ENCODE measurements around the gene CPEB3.
A peak's percentile ranks its signal among the peaks of the same experiment; 100 is the strongest.

CPEB3 gene

GRCh38 chr10:92291921-92292845 lies 1.3 kb upstream of the CPEB3 start:
- TF ChIP-seq CTCF (IDR thresholded peaks at IDR 0.05; ENCODE audit: borderline replicate concordance, control extremely low read depth, extremely low read depth, insufficient read depth, missing control alignments), result peak; percentile 54
- in situ Hi-C loops (cut with MboI; ENCODE audit: low sequenced_read_pairs, unreplicated experiment), result loop anchor here (25.0 kb wide), 1 partner anchor 205 kb away; no protein-coding TSS in a partner anchor
- DNase-seq (ENCODE audit: low spot score), result peak; percentile 72

- in situ Hi-C loops (cut with MboI; ENCODE audit: low sequenced_read_pairs, unreplicated experiment), result loop anchor here (25.0 kb wide), 1 partner anchor 204 kb away; no protein-coding TSS in a partner anchor
- TF ChIP-seq CTCF (IDR thresholded peaks at IDR 0.05; ENCODE audit: borderline replicate concordance, control extremely low read depth, extremely low read depth, insufficient read depth, missing control alignments), result no peak
- no peak for DNase-seq (ENCODE audit: low spot score)
These were observed 663 bp upstream of the CPEB3 start for GRCh38 chr10:92291616-92291865.

GRCh38 chr10:92290076-92290836 lies 622 bp downstream of the CPEB3 start:
- TF ChIP-seq CTCF (IDR thresholded peaks at IDR 0.05; ENCODE audit: borderline replicate concordance, control extremely low read depth, extremely low read depth, insufficient read depth, missing control alignments), result no peak
- DNase-seq (ENCODE audit: low spot score), result peak; percentile 54
- in situ Hi-C loops (cut with MboI; ENCODE audit: low sequenced_read_pairs, unreplicated experiment), result loop anchor here (25.0 kb wide), 1 partner anchor 203 kb away; no protein-coding TSS in a partner anchor

GRCh38 chr10:92284112-92284704 lies 6.7 kb downstream of the CPEB3 start:
- TF ChIP-seq CTCF (IDR thresholded peaks at IDR 0.05; ENCODE audit: borderline replicate concordance, control extremely low read depth, extremely low read depth, insufficient read depth, missing control alignments), result no peak
- in situ Hi-C loops (cut with MboI; ENCODE audit: low sequenced_read_pairs, unreplicated experiment), result loop anchor here (25.0 kb wide), 1 partner anchor 197 kb away; no protein-coding TSS in a partner anchor
- DNase-seq (ENCODE audit: low spot score), result peak; percentile 35

GRCh38 chr10:92278996-92279696 lies 11.7 kb downstream of the CPEB3 start:
- no peak for DNase-seq (ENCODE audit: low spot score)
- in situ Hi-C loops (cut with MboI; ENCODE audit: low sequenced_read_pairs, unreplicated experiment), result loop anchor here (25.0 kb wide), 1 partner anchor 192 kb away; no protein-coding TSS in a partner anchor
- no peak for TF ChIP-seq CTCF (IDR thresholded peaks at IDR 0.05; ENCODE audit: borderline replicate concordance, control extremely low read depth, extremely low read depth, insufficient read depth, missing control alignments)

GRCh38 chr10:92274071-92274470 lies 16.8 kb downstream of the CPEB3 start:
- no peak for DNase-seq (ENCODE audit: low spot score)
- TF ChIP-seq CTCF (IDR thresholded peaks at IDR 0.05; ENCODE audit: borderline replicate concordance, control extremely low read depth, extremely low read depth, insufficient read depth, missing control alignments), result no peak
- in situ Hi-C loops (cut with MboI; ENCODE audit: low sequenced_read_pairs, unreplicated experiment), result no loop called here
